GM19455 (cell line): ENCODE measurements around the gene SMIM7.
"Not testable (repeated sequence)": the region's sequence is repeated elsewhere in the genome, so short reads cannot be mapped to it uniquely, and the experiment has no call there.

Experiments used
- ATAC-seq: cut with Tn5 transposase; IDR thresholded peaks from one replicate; pipeline ENCODE4 v1.9.1; 2021; ENCODE audit not compliant: unreplicated experiment

The SMIM7 gene

GRCh38 chr19:16659832-16660708 is at the start of gene SMIM7:
SMIM7 (minus strand) TSS chr19:16660144; CDS start chr19:16660110, 34 bp downstream.
- peak; percentile 84 for ATAC-seq

- no peak for ATAC-seq
Measured at GRCh38 chr19:16703677-16704076, 43.7 kb upstream of the SMIM7 start.

- ATAC-seq: no peak
Measured at GRCh38 chr19:16702123-16702522, 42.2 kb upstream of the SMIM7 start.

GRCh38 chr19:16698914-16699313 is 39.0 kb upstream of the SMIM7 start:
- no peak for ATAC-seq

GRCh38 chr19:16688084-16688483 is 28.1 kb upstream of the SMIM7 start:
- ATAC-seq: no peak

- no peak for ATAC-seq
Measured at GRCh38 chr19:16684216-16684615, 24.3 kb upstream of the SMIM7 start.

GRCh38 chr19:16682539-16682938 is 22.6 kb upstream of the SMIM7 start:
- no peak for ATAC-seq

GRCh38 chr19:16679811-16680210 is 19.9 kb upstream of the SMIM7 start:
- ATAC-seq: no peak

- no peak for ATAC-seq
Measured at GRCh38 chr19:16678498-16678897, 18.6 kb upstream of the SMIM7 start.

- ATAC-seq: no peak
Measured at GRCh38 chr19:16677055-16677454, 17.1 kb upstream of the SMIM7 start.

GRCh38 chr19:16676101-16676798 is 16.3 kb upstream of the SMIM7 start:
- ATAC-seq: no peak

GRCh38 chr19:16673839-16674238 is 13.9 kb upstream of the SMIM7 start:
- not testable (repeated sequence) for ATAC-seq

GRCh38 chr19:16673231-16673630 is 13.3 kb upstream of the SMIM7 start:
- no peak for ATAC-seq

GRCh38 chr19:16671652-16672274 is 11.8 kb upstream of the SMIM7 start:
- ATAC-seq: no peak

- no peak for ATAC-seq
Measured at GRCh38 chr19:16670291-16670690, 10.3 kb upstream of the SMIM7 start.

- ATAC-seq: not testable (repeated sequence)
Measured at GRCh38 chr19:16668702-16669101, 8.8 kb upstream of the SMIM7 start.

GRCh38 chr19:16668176-16668575 is 8.2 kb upstream of the SMIM7 start:
- ATAC-seq: no peak

GRCh38 chr19:16661480-16662034 is 1.6 kb upstream of the SMIM7 start:
- no peak for ATAC-seq

GRCh38 chr19:16660763-16661479 is 977 bp upstream of the SMIM7 start, which contains the start of gene TMEM38A:
TMEM38A (plus strand) TSS chr19:16661139; CDS start chr19:16661218, 79 bp downstream.
- no peak for ATAC-seq

GRCh38 chr19:16659464-16659831 is 496 bp downstream of the SMIM7 start:
- ATAC-seq: no peak

GRCh38 chr19:16657384-16657783 is 2.6 kb downstream of the SMIM7 start:
- ATAC-seq: no peak
